Measurements from ENCODE around the gene HTRA1.

The HTRA1 gene

DNA sequence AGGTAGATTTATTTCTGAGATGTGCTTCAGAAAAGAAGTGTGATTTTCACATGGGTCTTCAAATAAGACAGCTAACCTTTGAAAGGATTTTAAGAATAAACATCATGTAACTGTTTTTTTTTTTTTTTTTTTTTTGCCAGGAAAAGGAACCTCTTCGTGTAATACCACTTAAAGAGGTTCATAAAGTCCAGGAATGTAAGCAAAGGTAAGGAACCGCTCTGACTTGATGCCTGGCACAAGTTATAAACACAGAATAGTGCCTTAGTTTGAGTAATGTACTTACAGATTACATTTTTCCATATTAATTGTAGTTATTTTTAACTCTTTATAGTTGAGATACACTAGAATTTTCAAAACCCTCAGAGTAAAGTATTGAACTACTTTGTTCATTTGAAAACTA, 37.3 kb upstream of the HTRA1 start:
- Histone ChIP-seq H3K4me1 (ENCODE audit: insufficient read depth, low read length, severe bottlenecking) (no peaks in the 10 kb centered on the region), H3K27ac (ENCODE audit: low read depth, low read length, poor library complexity, severe bottlenecking) (no peak overlapping the region), H3K4me3 (ENCODE audit: low read depth, low read length, poor library complexity, severe bottlenecking) (no peak overlapping the region), H4K20me1 (ENCODE audit: insufficient read depth, low read length) (no peaks in the 10 kb centered on the region), H2AFZ (ENCODE audit: low read length) (no peak overlapping the region), H3K9ac (ENCODE audit: low read length) (no peak overlapping the region), H3K9me3 (ENCODE audit: low read length) (no peaks in the 10 kb centered on the region), H3K79me2 (ENCODE audit: insufficient read depth, low read length) (no peaks in the 10 kb centered on the region), H3K27me3 (ENCODE audit: insufficient read depth, low read length) (no peaks in the 10 kb centered on the region), H3K9me2 (ENCODE audit: low read depth, low read length) (no peaks in the 10 kb centered on the region), H3K4me2 (ENCODE audit: low read length) (no peak overlapping the region), H3F3A (ENCODE audit: insufficient read depth, low read length) (no peaks in the 10 kb centered on the region), H3K36me3 (ENCODE audit: insufficient read depth, low read length) (no peaks in the 10 kb centered on the region)
- no peak for TF ChIP-seq EZH2 (IDR thresholded peaks at IDR 0.05; ENCODE audit: borderline replicate concordance, low read length)
- TF ChIP-seq, protein P1, sequence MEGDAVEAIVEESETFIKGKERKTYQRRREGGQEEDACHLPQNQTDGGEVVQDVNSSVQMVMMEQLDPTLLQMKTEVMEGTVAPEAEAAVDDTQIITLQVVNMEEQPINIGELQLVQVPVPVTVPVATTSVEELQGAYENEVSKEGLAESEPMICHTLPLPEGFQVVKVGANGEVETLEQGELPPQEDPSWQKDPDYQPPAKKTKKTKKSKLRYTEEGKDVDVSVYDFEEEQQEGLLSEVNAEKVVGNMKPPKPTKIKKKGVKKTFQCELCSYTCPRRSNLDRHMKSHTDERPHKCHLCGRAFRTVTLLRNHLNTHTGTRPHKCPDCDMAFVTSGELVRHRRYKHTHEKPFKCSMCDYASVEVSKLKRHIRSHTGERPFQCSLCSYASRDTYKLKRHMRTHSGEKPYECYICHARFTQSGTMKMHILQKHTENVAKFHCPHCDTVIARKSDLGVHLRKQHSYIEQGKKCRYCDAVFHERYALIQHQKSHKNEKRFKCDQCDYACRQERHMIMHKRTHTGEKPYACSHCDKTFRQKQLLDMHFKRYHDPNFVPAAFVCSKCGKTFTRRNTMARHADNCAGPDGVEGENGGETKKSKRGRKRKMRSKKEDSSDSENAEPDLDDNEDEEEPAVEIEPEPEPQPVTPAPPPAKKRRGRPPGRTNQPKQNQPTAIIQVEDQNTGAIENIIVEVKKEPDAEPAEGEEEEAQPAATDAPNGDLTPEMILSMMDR (IDR thresholded peaks at IDR 0.05; ENCODE audit: low read length), result no peak

DNA sequence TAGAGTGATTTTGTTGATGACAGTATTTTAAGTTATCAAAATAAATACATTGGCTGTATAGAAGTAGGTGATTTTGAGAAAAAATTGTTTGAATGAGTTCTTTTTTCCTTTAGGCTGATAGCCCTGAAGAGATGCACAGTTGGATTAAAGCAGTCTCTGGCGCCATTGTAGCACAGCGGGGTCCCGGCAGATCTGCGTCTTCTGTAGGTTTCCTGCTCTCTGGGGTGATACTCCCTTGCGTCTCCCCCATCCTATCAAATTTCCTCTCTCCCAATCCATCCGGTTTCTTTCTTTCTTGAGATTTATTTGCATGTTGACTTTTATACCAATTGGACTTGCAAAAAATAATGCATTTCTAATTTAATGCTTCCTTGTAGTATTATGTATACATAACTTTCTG, 34.5 kb upstream of the HTRA1 start:
- Histone ChIP-seq H3K27me3 (ENCODE audit: insufficient read depth, low read length) (no peaks in the 10 kb centered on the region), H3K79me2 (ENCODE audit: insufficient read depth, low read length) (no peaks in the 10 kb centered on the region), H3K36me3 (ENCODE audit: insufficient read depth, low read length) (no peaks in the 10 kb centered on the region), H3K9me3 (ENCODE audit: low read length) (no peaks in the 10 kb centered on the region), H3K9ac (ENCODE audit: low read length) (no peak overlapping the region), H3K9me2 (ENCODE audit: low read depth, low read length) (no peaks in the 10 kb centered on the region), H3K27ac (ENCODE audit: low read depth, low read length, poor library complexity, severe bottlenecking) (no peak overlapping the region), H2AFZ (ENCODE audit: low read length) (no peak overlapping the region), H3K4me2 (ENCODE audit: low read length) (no peak overlapping the region), H3K4me1 (ENCODE audit: insufficient read depth, low read length, severe bottlenecking) (no peaks in the 10 kb centered on the region), H3F3A (ENCODE audit: insufficient read depth, low read length) (no peaks in the 10 kb centered on the region), H3K4me3 (ENCODE audit: low read depth, low read length, poor library complexity, severe bottlenecking) (no peak overlapping the region), H4K20me1 (ENCODE audit: insufficient read depth, low read length) (no peaks in the 10 kb centered on the region)
- TF ChIP-seq, protein P1 (IDR thresholded peaks at IDR 0.05; ENCODE audit: low read length), result no peak
- no peak for TF ChIP-seq EZH2 (IDR thresholded peaks at IDR 0.05; ENCODE audit: borderline replicate concordance, low read length)

DNA sequence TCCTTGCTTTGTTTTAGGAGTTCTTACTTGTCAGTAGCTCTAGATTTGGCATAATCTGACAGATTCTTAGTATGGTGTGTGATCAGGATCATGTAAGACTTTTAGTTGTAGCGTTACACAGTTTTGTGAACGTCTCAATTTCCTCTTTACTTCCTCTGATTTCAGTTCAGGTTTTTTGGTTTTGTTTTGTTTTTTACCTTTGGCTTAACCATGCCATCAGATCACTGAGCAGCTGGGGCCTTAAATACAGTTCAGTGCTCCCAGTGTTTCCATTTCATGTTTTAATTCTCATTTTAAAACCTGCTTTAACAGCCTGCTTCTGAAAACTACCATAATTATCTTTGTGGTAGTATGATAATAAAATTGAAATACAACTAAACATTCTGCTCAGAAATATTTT, 34.1 kb upstream of the HTRA1 start:
- Histone ChIP-seq H3K27me3 (ENCODE audit: insufficient read depth, low read length) (no peaks in the 10 kb centered on the region), H3K9me3 (ENCODE audit: low read length) (no peaks in the 10 kb centered on the region), H2AFZ (ENCODE audit: low read length) (no peak overlapping the region), H3K4me1 (ENCODE audit: insufficient read depth, low read length, severe bottlenecking) (no peaks in the 10 kb centered on the region), H3K36me3 (ENCODE audit: insufficient read depth, low read length) (no peaks in the 10 kb centered on the region), H3K9me2 (ENCODE audit: low read depth, low read length) (no peaks in the 10 kb centered on the region), H3K4me2 (ENCODE audit: low read length) (no peak overlapping the region), H3K9ac (ENCODE audit: low read length) (no peak overlapping the region), H3K4me3 (ENCODE audit: low read depth, low read length, poor library complexity, severe bottlenecking) (no peak overlapping the region), H3K27ac (ENCODE audit: low read depth, low read length, poor library complexity, severe bottlenecking) (no peak overlapping the region), H4K20me1 (ENCODE audit: insufficient read depth, low read length) (no peaks in the 10 kb centered on the region), H3K79me2 (ENCODE audit: insufficient read depth, low read length) (no peaks in the 10 kb centered on the region), H3F3A (ENCODE audit: insufficient read depth, low read length) (no peaks in the 10 kb centered on the region)
- TF ChIP-seq, protein P1 (IDR thresholded peaks at IDR 0.05; ENCODE audit: low read length), result no peak
- no peak for TF ChIP-seq EZH2 (IDR thresholded peaks at IDR 0.05; ENCODE audit: borderline replicate concordance, low read length)
